ENCODE results near the gene TRIM13.
A peak's percentile ranks its signal among the peaks of the same experiment; 100 is the strongest.
"Not testable (repeated sequence)": the region's sequence is repeated elsewhere in the genome, so short reads cannot be mapped to it uniquely, and the experiment has no call there.

Gene TRIM13

DNA sequence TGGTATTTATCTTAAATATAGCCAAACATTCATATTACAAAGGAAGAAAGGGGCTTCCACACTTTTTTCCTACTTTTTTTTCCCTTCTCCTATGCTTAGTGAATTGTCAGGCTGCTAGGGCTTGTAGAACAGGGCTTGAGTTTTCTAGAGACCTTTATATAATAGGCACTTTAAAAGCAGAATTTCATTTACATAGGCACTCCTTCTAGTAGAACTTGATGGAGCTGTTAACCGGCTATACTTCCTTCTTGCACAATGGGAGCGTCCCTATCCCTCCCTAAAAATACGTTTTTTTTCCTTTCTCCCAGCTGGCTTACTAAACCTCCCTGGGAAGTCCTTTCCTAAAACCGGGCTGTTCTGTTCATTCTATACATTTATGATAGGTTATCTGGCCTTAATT lies 1.1 kb downstream of the TRIM13 start:
- no peak for DNase-seq

GRCh38 chr13:49998714-49999624 lies 2.1 kb downstream of the TRIM13 start:
- peak in 1 of 2 experiments; percentile 14 for DNase-seq

- no peak for DNase-seq
Measured at GRCh38 chr13:50001287-50001686, 4.4 kb downstream of the TRIM13 start.

GRCh38 chr13:50006426-50007135 lies 9.7 kb downstream of the TRIM13 start:
- no peak for DNase-seq

DNA sequence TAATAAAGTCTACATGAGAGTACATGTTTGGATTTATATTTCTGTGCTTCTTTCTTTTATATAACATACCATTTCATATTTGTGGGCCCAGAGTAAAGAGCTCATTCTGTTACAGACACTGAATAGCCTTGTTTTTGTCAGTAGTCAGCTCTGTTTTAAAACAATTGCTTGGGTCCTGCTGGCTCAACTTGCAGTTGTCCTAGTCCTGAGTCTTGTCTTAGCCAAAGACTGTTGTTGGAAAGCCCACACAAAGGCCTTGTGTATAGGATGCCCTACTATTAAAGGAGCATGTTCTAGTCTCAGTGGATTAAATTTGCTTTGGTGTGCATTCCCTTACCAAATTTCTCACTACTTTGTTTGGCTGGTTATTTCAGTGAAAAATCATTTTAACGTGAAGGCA lies 14.6 kb downstream of the TRIM13 start:
- no peak for DNase-seq

DNA sequence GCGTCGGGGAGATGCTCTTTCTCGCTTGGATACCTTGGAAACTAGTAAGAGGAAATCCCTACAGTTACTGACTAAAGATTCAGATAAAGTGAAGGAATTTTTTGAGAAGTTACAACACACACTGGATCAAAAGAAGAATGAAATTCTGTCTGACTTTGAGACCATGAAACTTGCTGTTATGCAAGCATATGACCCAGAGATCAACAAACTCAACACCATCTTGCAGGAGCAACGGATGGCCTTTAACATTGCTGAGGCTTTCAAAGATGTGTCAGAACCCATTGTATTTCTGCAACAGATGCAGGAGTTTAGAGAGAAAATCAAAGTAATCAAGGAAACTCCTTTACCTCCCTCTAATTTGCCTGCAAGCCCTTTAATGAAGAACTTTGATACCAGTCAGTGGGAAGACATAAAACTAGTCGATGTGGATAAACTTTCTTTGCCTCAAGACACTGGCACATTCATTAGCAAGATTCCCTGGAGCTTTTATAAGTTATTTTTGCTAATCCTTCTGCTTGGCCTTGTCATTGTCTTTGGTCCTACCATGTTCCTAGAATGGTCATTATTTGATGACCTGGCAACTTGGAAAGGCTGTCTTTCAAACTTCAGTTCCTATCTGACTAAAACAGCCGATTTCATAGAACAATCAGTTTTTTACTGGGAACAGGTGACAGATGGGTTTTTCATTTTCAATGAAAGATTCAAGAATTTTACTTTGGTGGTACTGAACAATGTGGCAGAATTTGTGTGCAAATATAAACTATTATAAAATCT lies 15.7 kb downstream of the TRIM13 start:
- no peak for DNase-seq

GRCh38 chr13:50014386-50014785 lies 17.5 kb downstream of the TRIM13 start:
- DNase-seq, result no peak

DNA sequence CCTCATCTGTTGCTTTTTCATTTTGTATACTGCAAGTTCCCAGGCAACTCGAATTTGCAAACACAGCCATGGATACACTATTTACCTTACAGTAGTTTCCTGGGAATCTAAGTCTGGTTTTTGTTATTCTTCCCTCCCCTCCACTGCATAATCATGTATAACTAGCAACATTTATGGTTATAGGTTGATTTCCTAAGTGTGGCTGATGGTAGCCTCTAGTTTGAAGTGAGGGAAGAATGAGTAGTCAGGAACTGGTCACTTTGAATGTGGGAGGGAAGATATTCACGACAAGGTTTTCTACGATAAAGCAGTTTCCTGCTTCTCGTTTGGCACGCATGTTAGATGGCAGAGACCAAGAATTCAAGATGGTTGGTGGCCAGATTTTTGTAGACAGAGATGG lies 18.4 kb downstream of the TRIM13 start, which contains the start of gene KCNRG:
KCNRG (plus strand) TSS at position 187 of the 400 bp plus-strand sequence; CDS start at position 237, 50 bp downstream.
- DNase-seq, result no peak

- no peak for DNase-seq
Measured at GRCh38 chr13:50015750-50016149, 18.9 kb downstream of the TRIM13 start.

DNA sequence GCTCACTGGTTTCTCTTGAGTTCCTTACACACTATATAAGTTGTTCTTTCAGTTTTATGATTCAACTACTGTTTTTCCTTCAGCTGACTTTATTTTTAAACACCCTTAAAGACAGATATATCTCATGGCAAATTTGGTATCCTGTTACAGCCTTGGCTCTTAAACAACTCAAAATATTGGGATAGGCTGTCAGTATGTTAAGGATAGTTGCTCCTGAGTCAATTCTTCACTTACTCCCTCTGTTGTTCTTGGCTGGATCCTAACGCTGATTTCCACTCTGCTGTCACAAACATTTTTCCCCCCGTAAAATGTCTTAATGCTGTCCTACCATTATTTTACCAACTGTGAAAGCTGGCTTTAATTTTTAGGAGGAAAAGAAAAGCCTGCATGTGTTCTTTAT lies 19.6 kb downstream of the TRIM13 start:
- DNase-seq, result no peak

DNA sequence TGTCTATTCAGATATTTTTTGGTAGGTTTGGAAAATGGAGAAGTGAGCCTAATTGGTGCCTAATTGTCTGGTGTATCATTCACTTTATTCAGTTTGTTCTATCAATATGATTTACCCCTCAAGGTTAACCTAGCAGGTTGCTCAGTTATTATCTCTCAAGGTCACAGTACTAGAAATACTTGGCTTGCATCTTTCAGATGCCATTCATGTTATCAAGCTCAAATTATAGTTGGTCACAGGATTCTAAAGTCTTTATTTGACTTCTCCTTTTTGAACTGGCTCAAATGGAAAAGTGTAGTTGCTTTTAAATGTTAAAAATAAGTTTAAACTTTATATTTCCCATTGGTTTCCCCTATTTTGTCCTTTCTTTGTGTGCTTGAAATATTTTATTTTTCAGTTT lies 21.0 kb downstream of the TRIM13 start:
- DNase-seq, result no peak

DNA sequence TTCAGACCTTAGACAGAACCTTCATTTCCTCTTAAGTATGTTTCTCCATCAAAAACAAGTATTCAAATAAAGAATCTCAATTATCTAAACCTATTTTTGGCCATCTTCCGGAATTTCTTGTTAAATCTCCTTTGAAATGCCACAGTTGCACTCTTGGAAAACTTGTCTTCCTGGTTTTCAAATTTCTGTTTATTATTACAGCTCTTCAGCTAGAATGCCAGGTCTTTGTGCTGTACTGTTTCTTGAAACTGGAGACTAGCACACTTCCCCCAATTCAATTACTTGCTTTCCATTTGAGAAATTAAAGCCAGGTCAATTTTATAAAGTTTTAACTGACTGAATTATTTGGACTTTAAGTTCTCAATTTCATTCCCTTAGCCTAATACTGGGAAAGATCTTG lies 28.6 kb downstream of the TRIM13 start:
- DNase-seq, result no peak

GRCh38 chr13:50026788-50027473 lies 30.1 kb downstream of the TRIM13 start:
- no peak for DNase-seq

DNA sequence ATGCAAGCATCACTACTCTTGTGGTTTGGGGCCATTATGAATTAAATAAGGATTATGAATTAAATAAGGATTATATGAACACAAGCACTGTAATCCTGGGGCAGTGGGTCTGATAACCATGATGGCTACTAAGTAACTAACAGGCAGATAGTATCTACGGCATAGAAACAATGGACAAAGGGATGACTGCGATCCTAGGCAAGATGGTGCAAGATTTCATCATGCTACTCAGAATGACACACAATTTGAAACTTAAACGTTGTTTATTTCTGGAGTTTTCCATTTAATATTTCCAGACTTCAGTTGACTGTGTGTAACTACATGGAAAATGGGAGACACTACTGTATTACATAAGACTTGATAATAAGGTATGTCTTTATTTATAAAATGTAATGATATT lies 33.5 kb downstream of the TRIM13 start:
- no peak for DNase-seq

- DNase-seq, result no peak
Measured at GRCh38 chr13:50033725-50034124, 36.9 kb downstream of the TRIM13 start.

DNA sequence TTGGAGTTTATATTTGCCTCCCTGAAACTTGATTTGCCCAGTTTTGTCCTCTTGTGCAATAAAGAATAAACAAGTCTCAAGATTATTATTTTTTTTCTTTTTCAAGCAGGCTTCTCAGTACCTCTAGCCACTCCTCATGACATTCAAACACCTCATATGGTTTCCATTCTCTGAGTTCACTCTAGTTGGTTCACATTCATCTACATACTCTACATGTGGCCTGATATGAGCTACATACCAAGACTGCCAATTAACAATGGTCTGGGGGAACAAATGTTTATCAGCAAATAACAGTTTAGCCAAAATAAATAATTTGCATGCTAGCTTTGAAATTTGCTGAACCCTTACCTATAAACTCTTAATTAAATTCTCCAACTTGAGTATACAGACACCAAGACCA lies 40.9 kb downstream of the TRIM13 start:
- DNase-seq, result no peak

DNA sequence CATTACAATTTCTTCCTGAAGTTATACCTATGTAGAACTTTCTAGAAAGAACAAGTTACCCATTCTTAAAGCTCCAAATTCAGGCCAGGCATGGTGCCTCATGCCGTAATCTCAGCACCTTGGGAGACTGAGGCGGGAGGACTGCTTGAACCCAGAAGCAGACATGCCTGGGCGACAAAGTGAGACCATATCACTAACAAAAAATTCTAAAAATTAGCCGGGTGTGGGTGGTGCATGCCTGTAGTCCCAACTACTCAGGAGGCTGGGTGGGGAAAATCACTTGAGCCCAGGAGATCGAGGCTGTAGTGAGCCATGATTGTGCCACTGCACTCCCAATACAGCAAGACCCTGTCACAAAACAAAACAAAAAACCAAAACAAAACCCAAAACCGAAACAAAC lies 41.4 kb downstream of the TRIM13 start:
- DNase-seq, result no peak

DNA sequence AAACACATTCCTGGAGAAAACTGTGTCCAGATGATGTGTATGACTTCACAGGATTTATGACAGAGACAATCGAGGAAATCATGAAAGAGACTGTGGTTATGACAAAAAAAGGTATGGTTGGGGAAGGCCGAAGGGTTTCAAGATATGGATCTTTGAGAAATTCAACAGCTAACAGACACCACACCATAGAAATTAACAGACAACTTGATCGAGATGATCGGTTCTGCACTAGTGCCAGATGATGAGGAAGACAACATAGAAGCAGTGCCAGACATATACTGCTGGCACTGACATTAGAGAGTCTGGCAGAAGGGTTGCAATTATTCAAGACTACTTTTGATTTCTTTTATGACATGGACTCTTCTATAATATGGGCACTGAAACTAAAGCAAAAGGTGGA lies 55.6 kb downstream of the TRIM13 start:
- DNase-seq, result no peak

- DNase-seq, result no peak
Measured at GRCh38 chr13:50053844-50054243, 57.0 kb downstream of the TRIM13 start.

- no peak for DNase-seq
Measured at GRCh38 chr13:50055454-50055853, 58.6 kb downstream of the TRIM13 start.

GRCh38 chr13:50060718-50061117 lies 63.9 kb downstream of the TRIM13 start:
- DNase-seq, result no peak

- DNase-seq, result not testable (repeated sequence)
Measured at GRCh38 chr13:50062336-50062735, 65.5 kb downstream of the TRIM13 start.

DNA sequence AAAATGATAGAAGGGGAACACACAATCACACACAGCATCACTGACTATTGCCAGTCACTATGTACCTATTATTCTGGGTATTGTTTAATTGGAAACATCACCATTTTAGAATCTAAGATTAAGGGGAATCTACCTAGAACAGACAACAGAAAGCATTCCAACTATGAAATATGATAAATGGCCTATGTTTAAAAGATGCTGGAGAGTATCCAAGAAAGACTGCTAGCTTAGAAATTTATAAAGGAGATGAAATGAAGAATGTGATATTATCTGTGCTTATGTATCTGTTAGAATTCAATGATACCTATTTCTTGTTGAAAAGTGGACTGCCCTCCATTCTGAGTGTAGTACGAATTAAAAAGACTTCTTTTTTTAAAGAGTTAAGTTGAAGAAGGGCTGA lies 68.9 kb downstream of the TRIM13 start:
- no peak for DNase-seq

All from activated CD4-positive, alpha-beta T cell treated with anti-CD3 and anti-CD28 coated beads, Interleukin-2, amount 50 U/mL, for 4 hours (primary cell).